CD14-positive monocyte (primary cell): ENCODE results near the gene KLF15. TPM values are rescaled to one million over a fixed set of nuclear protein-coding genes. Genes with fewer than 3 reads are reported as not detected.

Source experiments
- DNase-seq, 3 donors: peaks; one replicate each; pipeline ENCODE4 v3.0.0-alpha.2; 2011 to 2022
- H2AFZ ChIP-seq: 2 replicates; pipeline ENCODE4 v1.6.0; 2012; ENCODE audit warnings: mild to moderate bottlenecking, low read depth, low read length, inconsistent platforms; ENCODE audit not compliant: insufficient read depth, poor library complexity, severe bottlenecking
- H3K27ac ChIP-seq, 2 donors: 1 replicate in 1 of 2; 2 replicates in 1 of 2; pipeline ENCODE4 v1.5.1; 2012 to 2013; ENCODE audit warnings: low read length in 2 of 2, control low read depth in 1 of 2, inconsistent platforms in 1 of 2, low read depth in 1 of 2, mild to moderate bottlenecking in 1 of 2
- H3K27me3 ChIP-seq, 2 donors: one replicate each; pipeline versions ENCODE4 v1.6.0 to v1.6.1; 2011 to 2013; ENCODE audit warnings: low read length in 2 of 2; ENCODE audit not compliant: control insufficient read depth in 2 of 2, insufficient read depth in 2 of 2
- H3K36me3 ChIP-seq, 2 donors: replicated peaks in 1 of 2; 1 replicate in 1 of 2; 2 replicates in 1 of 2; pipeline versions ENCODE4 v1.5.1 to v1.6.1; 2012 to 2013; ENCODE audit warnings: low read length in 2 of 2, control low read depth in 1 of 2, inconsistent platforms in 1 of 2, mild to moderate bottlenecking in 1 of 2; ENCODE audit not compliant: insufficient read depth in 2 of 2, control insufficient read depth in 1 of 2
- H3K4me1 ChIP-seq, 2 donors: 1 replicate in 1 of 2; 2 replicates in 1 of 2; pipeline versions ENCODE4 v1.5.1 to v1.6.1; 2012 to 2013; ENCODE audit warnings: low read length in 2 of 2, control low read depth in 1 of 2, inconsistent platforms in 1 of 2, mild to moderate bottlenecking in 1 of 2, moderate library complexity in 1 of 2; ENCODE audit not compliant: insufficient read depth in 2 of 2, control insufficient read depth in 1 of 2
- H3K4me2 ChIP-seq: replicated peaks from 2 replicates; pipeline ENCODE3; 2012; ENCODE audit warnings: low read length, moderate library complexity, mild to moderate bottlenecking; ENCODE audit not compliant: poor library complexity, severe bottlenecking; ENCODE audit errors: extremely low read depth
- H3K4me3 ChIP-seq, 3 experiments: fragments of 200-600 bp in 1 of 3; sonication (generic) in 1 of 3; replicated peaks in 1 of 3; 1 replicate in 2 of 3; 2 replicates in 1 of 3; pipeline ENCODE4 v1.5.1; 2011 to 2013; ENCODE audit warnings: low read length in 3 of 3, mild to moderate bottlenecking in 3 of 3, control low read depth in 2 of 3, low read depth in 2 of 3, inconsistent platforms in 1 of 3, moderate library complexity in 1 of 3
- H3K79me2 ChIP-seq: 2 replicates; pipeline ENCODE4 v1.6.0; 2012; ENCODE audit warnings: mild to moderate bottlenecking, control low read depth, inconsistent platforms, low read length, moderate library complexity; ENCODE audit not compliant: insufficient read depth
- H3K9ac ChIP-seq: 2 replicates; pipeline ENCODE4 v1.6.0; 2017; ENCODE audit warnings: low read length, mild to moderate bottlenecking; ENCODE audit not compliant: insufficient read depth, poor library complexity, severe bottlenecking
- H3K9me3 ChIP-seq, 2 donors: replicated peaks in 1 of 2; 1 replicate in 1 of 2; 2 replicates in 1 of 2; pipeline versions ENCODE4 v1.5.1 to v1.6.1; 2012 to 2013; ENCODE audit warnings: low read length in 2 of 2, control low read depth in 1 of 2; ENCODE audit not compliant: control insufficient read depth in 1 of 2, insufficient read depth in 1 of 2
- H4K20me1 ChIP-seq: 2 replicates; pipeline ENCODE4 v1.6.0; 2012; ENCODE audit warnings: mild to moderate bottlenecking, low read length, control low read depth, moderate library complexity; ENCODE audit not compliant: insufficient read depth
- H3K27ac Mint-ChIP-seq, 7 donors: one replicate each; pipeline ENCODE4 v1.8.0; 2020; ENCODE audit warnings: mild to moderate bottlenecking in 7 of 7, mixed read lengths in 7 of 7, moderate library complexity in 6 of 7, inconsistent platforms in 2 of 7
- H3K27me3 Mint-ChIP-seq, 3 donors: one replicate each; pipeline ENCODE4 v1.8.0; 2021 to 2022; ENCODE audit warnings: low read depth in 3 of 3, mild to moderate bottlenecking in 3 of 3, mixed read lengths in 3 of 3, moderate library complexity in 3 of 3, inconsistent platforms in 1 of 3
- H3K36me3 Mint-ChIP-seq, 2 donors: one replicate each; pipeline ENCODE4 v1.8.0; 2020; ENCODE audit warnings: mixed read lengths in 2 of 2, inconsistent platforms in 1 of 2, mild to moderate bottlenecking in 1 of 2
- H3K4me1 Mint-ChIP-seq: one replicate; pipeline ENCODE4 v1.8.0; 2020; ENCODE audit warnings: mild to moderate bottlenecking, mixed read lengths
- H3K4me3 Mint-ChIP-seq, 2 donors: one replicate each; pipeline ENCODE4 v1.8.0; 2020; ENCODE audit warnings: mild to moderate bottlenecking in 2 of 2, mixed read lengths in 2 of 2, moderate library complexity in 1 of 2
- H3K9me3 Mint-ChIP-seq, 7 donors: one replicate each; pipeline ENCODE4 v1.8.0; 2020 to 2022; ENCODE audit warnings: mixed read lengths in 7 of 7, mild to moderate bottlenecking in 6 of 7, moderate library complexity in 6 of 7, inconsistent platforms in 2 of 7
- CTCF ChIP-seq: fragments of 200-600 bp; IDR thresholded peaks from one replicate; pipeline ENCODE4 v1.8.0; 2022; ENCODE audit warnings: antibody characterized with exemption, mild to moderate bottlenecking
- WGBS: methylation state at CpG from one replicate; pipeline ENCODE4 v1.1.5; 2013; ENCODE audit warnings: missing lambda C conversion rate; ENCODE audit not compliant: insufficient coverage; 5-methylcytosine and 5-hydroxymethylcytosine counted together
- intact Hi-C, 2 donors: fragments of 100-400 bp; cut with micrococcal nuclease; formaldehyde crosslinking; loops; one replicate each; pipeline versions ENCODE4 v1.15.0 to v1.15.1; 2023
- polyA plus RNA-seq, 3 donors: library from polyadenylated mRNA; depleted of rRNA in 1 of 3; unstranded in 2 of 3; stranded (reverse) in 1 of 3; fragments of 300-500 nt in 2 of 3; fragments of >200 nt in 1 of 3; fragmentation: Illumina TruSeq in 2 of 3; gene quantifications; 1 replicate in 2 of 3; 2 replicates in 1 of 3; pipeline ENCODE4 v1.2.3, GENCODE V29; 2012 to 2021

KLF15 gene
- polyA plus RNA-seq, 3 donors = not detected

- no peak overlapping the region for H3K27ac Mint-ChIP-seq
- Histone ChIP-seq H3K27me3 (peaks cover 32 to 57% of the 10 kb centered on the region in 2 donors), H3K4me3 (no peak overlapping the region), H2AFZ (no peak overlapping the region), H3K79me2 (no peaks in the 10 kb centered on the region), H3K36me3 (no peaks in the 10 kb centered on the region), H3K4me1 (peaks cover 18 to 24% of the 10 kb centered on the region in 2 donors), H3K9me3 (peaks cover 0 to 6% of the 10 kb centered on the region in 2 donors), H3K4me2 (no peak overlapping the region), H3K27ac (no peak overlapping the region), H4K20me1 (no peaks in the 10 kb centered on the region), H3K9ac (no peak overlapping the region)
- H3K27me3 Mint-ChIP-seq = peaks cover 52 to 65% (median 52%) of the 10 kb centered on the region in 3 donors
- no peak for DNase-seq
- H3K4me1 Mint-ChIP-seq = peaks cover 18% of the 10 kb centered on the region
- peaks cover 0 to 20% (median 7%) of the 10 kb centered on the region in 7 donors for H3K9me3 Mint-ChIP-seq
- intact Hi-C loops = loop anchor here (5.0 to 10.0 kb wide), 3 partner anchors 110 to 438 kb away; partner anchors contain the start of gene ZXDC (in 1 of the 2)
- peak overlapping the region in 1 of 2 donors; percentile 94 for H3K4me3 Mint-ChIP-seq
- H3K36me3 Mint-ChIP-seq = peaks cover 4 to 7% of the 10 kb centered on the region in 2 donors
- WGBS = 100% methylated on average over 1 of the region's 3 CpGs
- TF ChIP-seq CTCF = no peak
These were observed 2.0 kb downstream of the KLF15 start for GRCh38 chr3:126355251-126355650.

DNA sequence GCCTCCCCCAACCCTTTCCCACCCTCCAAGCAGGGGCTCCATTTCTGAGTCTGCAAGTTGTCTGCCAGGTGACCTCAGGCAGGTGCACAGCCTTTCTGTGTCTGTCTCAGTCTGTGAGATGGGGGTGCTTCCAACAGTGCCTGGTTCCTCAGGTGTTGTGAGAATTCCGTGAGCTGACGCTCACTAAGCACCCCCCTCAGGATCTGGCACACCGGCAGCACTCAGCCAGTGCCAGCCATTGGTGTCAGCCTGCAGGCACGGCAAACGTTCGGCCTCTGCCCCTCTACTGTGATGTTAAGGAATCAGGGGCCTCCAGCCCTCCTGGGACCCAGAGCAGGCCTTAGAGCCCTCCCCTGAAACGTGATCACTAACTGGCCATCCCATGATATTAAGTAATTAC is 2.4 kb downstream of the KLF15 start:
- no peak overlapping the region for H3K27ac ChIP-seq
- Mint-ChIP-seq H3K36me3 (peaks cover 4 to 7% of the 10 kb centered on the region in 2 donors), H3K27me3 (peaks cover 47 to 63% (median 47%) of the 10 kb centered on the region in 3 donors), H3K4me3 (peak overlapping the region in 1 of 2 donors; percentile 94), H3K9me3 (peaks cover 0 to 20% (median 7%) of the 10 kb centered on the region in 7 donors), H3K27ac (no peak overlapping the region), H3K4me1 (peaks cover 18% of the 10 kb centered on the region)
- no peaks in the 10 kb centered on the region for H3K36me3 ChIP-seq
- H3K4me2 ChIP-seq = no peak overlapping the region
- no peak overlapping the region for H3K9ac ChIP-seq
- no peak overlapping the region for H2AFZ ChIP-seq
- peaks cover 0 to 6% of the 10 kb centered on the region in 2 donors for H3K9me3 ChIP-seq
- WGBS = 80% methylated on average over 2 of the region's 7 CpGs
- H3K4me1 ChIP-seq = peaks cover 18 to 24% of the 10 kb centered on the region in 2 donors
- no peak overlapping the region for H3K4me3 ChIP-seq
- H3K79me2 ChIP-seq = no peaks in the 10 kb centered on the region
- peaks cover 29 to 52% of the 10 kb centered on the region in 2 donors for H3K27me3 ChIP-seq
- intact Hi-C loops = loop anchor here (5.0 to 10.0 kb wide), 3 partner anchors 110 to 437 kb away; partner anchors contain the start of gene ZXDC (in 1 of the 2)
- TF ChIP-seq CTCF = no peak
- no peak for DNase-seq
- no peaks in the 10 kb centered on the region for H4K20me1 ChIP-seq
